ENCODE data around the gene KCNK10. TPM values are rescaled to one million over a fixed set of nuclear protein-coding genes. Genes with fewer than 3 reads are reported as not detected.

KCNK10 gene
- total and polyA plus RNA-seq, 7 donors: under 0.01 to 0.60 (median 0.28) TPM; not detected in 1

GRCh38 chr14:88346048-88346639 lies 23.1 kb upstream of the KCNK10 start:
- intact Hi-C loops (cut with DNase I): no loop called here
- 18 to 57% methylated on average over 5 of the region's 5 CpGs for WGBS, 2 donors
- no peaks in the 10 kb centered on the region for H3K9me3 ChIP-seq

GRCh38 chr14:88342980-88343379 lies 19.9 kb upstream of the KCNK10 start:
- WGBS, 2 donors: 96 to 99% methylated on average over 2 of the region's 2 CpGs
- TF ChIP-seq POLR2AphosphoS5 (IDR thresholded peaks at IDR 0.05) (no peak), CTCF (IDR thresholded peaks at IDR 0.05) (no peak), EP300 (IDR thresholded peaks at IDR 0.05) (no peak), POLR2A (IDR thresholded peaks at IDR 0.05) (no peak)
- no peaks in the 10 kb centered on the region for H3K4me1 ChIP-seq

More at GRCh38 chr14:88346048-88346639, 23.1 kb upstream of the KCNK10 start:
- DNase-seq: no peak
- Histone ChIP-seq H3K4me1 (no peaks in the 10 kb centered on the region), H3K36me3 (no peaks in the 10 kb centered on the region), H3K27ac (no peak overlapping the region), H3K27me3 (no peaks in the 10 kb centered on the region), H3K4me3 (no peak overlapping the region)
- no peak for TF ChIP-seq CTCF (IDR thresholded peaks at IDR 0.05)
- TF ChIP-seq POLR2A (IDR thresholded peaks at IDR 0.05): no peak
- TF ChIP-seq POLR2AphosphoS5 (IDR thresholded peaks at IDR 0.05): no peak
- no peak for TF ChIP-seq EP300 (IDR thresholded peaks at IDR 0.05)

GRCh38 chr14:88340357-88340756 lies 17.3 kb upstream of the KCNK10 start:
- H3K36me3 ChIP-seq: no peaks in the 10 kb centered on the region
- H3K9me3 ChIP-seq: no peaks in the 10 kb centered on the region
- H3K27me3 ChIP-seq: no peaks in the 10 kb centered on the region
- no peaks in the 10 kb centered on the region for H3K4me1 ChIP-seq
- H3K4me3 ChIP-seq: no peak overlapping the region
- TF ChIP-seq CTCF (IDR thresholded peaks at IDR 0.05) (no peak), POLR2A (IDR thresholded peaks at IDR 0.05) (no peak), EP300 (IDR thresholded peaks at IDR 0.05) (no peak), POLR2AphosphoS5 (IDR thresholded peaks at IDR 0.05) (no peak)
- H3K27ac ChIP-seq: no peak overlapping the region
- DNase-seq: no peak
- intact Hi-C loops (cut with DNase I): no loop called here

More at GRCh38 chr14:88342980-88343379, 19.9 kb upstream of the KCNK10 start:
- no peak for DNase-seq
- no peaks in the 10 kb centered on the region for H3K27me3 ChIP-seq
- no peaks in the 10 kb centered on the region for H3K9me3 ChIP-seq
- H3K36me3 ChIP-seq: no peaks in the 10 kb centered on the region
- no peak overlapping the region for H3K27ac ChIP-seq
- intact Hi-C loops (cut with DNase I): no loop called here
- H3K4me3 ChIP-seq: no peak overlapping the region

- Histone ChIP-seq H3K36me3 (no peaks in the 10 kb centered on the region), H3K4me3 (no peak overlapping the region), H3K27ac (no peak overlapping the region), H3K4me1 (no peaks in the 10 kb centered on the region), H3K27me3 (peaks cover 0 to 7% (median 0%) of the 10 kb centered on the region in 3 donors), H3K9me3 (peaks cover 0 to 2% (median 1%) of the 10 kb centered on the region in 4 donors)
- TF ChIP-seq CTCF (IDR thresholded peaks at IDR 0.05) (no peak), POLR2AphosphoS5 (IDR thresholded peaks at IDR 0.05) (no peak), EP300 (IDR thresholded peaks at IDR 0.05) (no peak), POLR2A (IDR thresholded peaks at IDR 0.05) (no peak)
- 86 to 88% methylated on average over 1 of the region's 1 CpG for WGBS, 2 donors
- intact Hi-C loops (cut with DNase I): no loop called here
- DNase-seq: no peak
Observed at GRCh38 chr14:88333036-88333435, 10.0 kb upstream of the KCNK10 start.

- TF ChIP-seq CTCF (IDR thresholded peaks at IDR 0.05): no peak
- TF ChIP-seq POLR2AphosphoS5 (IDR thresholded peaks at IDR 0.05): no peak
- TF ChIP-seq POLR2A (IDR thresholded peaks at IDR 0.05): no peak
- TF ChIP-seq EP300 (IDR thresholded peaks at IDR 0.05): no peak
- DNase-seq: no peak
- peaks cover 14 to 57% (median 44%) of the 10 kb centered on the region in 3 donors for H3K27me3 ChIP-seq
- WGBS, 2 donors: 15 to 68% methylated on average over 1 of the region's 1 CpG
- H3K9me3 ChIP-seq: peaks cover 0 to 3% (median 1%) of the 10 kb centered on the region in 4 donors
- no peaks in the 10 kb centered on the region for H3K36me3 ChIP-seq
- no peak overlapping the region for H3K27ac ChIP-seq
- H3K4me1 ChIP-seq: peaks cover 0 to 21% (median 8%) of the 10 kb centered on the region in 4 donors
- intact Hi-C loops (cut with DNase I): no loop called here
- H3K4me3 ChIP-seq: no peak overlapping the region
Observed at GRCh38 chr14:88327497-88327896, 4.4 kb upstream of the KCNK10 start.

All from sigmoid colon (tissue), 7 donors.